Stimulated activated CD4-positive, alpha-beta T cell treated with anti-CD3 and anti-CD28 coated beads, Interleukin-1b, Interleukin-23, amount 100 ng/mL, for 1 hour (primary cell): ENCODE data around the gene PBX4.

Experiments
- DNase-seq, 2 donors: peaks; one replicate each; pipeline ENCODE4 v3.0.0-alpha.2; 2020; ENCODE audit warnings: low read depth in 2 of 2

Gene PBX4

GRCh38 chr19:19649155-19649554 lies 30.7 kb upstream of the PBX4 start:
- no peak for DNase-seq

DNA sequence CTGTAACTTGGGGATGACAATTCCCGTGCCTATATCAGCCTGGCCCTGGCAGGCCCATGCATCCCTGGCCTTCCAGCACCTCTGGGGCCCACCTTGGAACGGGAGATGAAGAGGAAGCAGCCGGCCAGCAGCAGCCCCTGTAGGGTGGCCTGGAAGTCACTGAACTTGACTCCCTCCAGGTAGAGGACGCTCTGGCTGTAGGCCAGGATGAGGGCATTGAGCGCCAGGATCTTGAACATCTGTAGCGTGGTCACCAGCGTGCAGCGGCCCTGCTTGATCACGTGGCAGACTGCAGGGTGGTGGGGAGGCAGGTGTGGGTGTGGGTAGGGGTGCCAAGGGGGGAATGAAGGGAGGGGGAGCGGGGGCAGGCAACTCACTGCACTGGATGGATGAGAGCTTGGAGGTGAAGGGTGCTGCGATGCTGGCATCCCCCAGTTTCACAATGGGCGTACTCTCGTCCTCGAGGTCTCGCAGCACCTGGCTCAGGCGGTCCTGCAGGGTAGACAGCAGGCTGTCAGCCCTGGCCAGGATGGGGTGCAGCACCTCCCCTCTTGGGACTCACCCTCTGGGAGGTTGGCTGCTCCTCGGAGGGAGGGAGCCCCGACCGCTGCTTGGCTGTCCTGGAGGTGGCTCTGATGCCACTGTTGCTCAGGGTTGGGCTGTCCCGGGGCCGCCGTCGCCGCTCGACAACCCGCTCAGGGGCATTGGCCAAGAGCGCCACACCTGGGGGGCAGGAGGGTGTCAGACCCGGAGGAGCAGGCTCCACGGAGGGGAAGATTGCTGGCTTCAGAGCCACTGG lies 28.7 kb upstream of the PBX4 start:
- DNase-seq: no peak

- no peak for DNase-seq
Observed at GRCh38 chr19:19645233-19645870, 26.9 kb upstream of the PBX4 start.

DNA sequence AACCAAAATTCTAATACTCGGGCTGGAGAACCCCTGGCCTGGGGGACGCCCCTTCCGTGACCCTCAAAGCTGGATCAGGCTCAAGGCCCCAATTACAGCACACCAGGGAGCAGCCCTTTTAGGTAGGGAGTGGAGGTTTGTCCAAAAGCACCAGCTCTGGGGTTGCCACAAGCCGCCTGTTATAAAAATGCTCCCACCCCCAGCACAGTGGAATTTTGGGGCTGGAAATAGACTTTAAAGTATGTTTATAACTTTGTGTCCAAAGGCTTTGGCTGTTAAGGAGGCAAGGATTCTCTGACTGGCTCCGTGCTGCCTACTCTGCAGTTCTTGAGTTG lies 25.5 kb upstream of the PBX4 start:
- no peak for DNase-seq

DNA sequence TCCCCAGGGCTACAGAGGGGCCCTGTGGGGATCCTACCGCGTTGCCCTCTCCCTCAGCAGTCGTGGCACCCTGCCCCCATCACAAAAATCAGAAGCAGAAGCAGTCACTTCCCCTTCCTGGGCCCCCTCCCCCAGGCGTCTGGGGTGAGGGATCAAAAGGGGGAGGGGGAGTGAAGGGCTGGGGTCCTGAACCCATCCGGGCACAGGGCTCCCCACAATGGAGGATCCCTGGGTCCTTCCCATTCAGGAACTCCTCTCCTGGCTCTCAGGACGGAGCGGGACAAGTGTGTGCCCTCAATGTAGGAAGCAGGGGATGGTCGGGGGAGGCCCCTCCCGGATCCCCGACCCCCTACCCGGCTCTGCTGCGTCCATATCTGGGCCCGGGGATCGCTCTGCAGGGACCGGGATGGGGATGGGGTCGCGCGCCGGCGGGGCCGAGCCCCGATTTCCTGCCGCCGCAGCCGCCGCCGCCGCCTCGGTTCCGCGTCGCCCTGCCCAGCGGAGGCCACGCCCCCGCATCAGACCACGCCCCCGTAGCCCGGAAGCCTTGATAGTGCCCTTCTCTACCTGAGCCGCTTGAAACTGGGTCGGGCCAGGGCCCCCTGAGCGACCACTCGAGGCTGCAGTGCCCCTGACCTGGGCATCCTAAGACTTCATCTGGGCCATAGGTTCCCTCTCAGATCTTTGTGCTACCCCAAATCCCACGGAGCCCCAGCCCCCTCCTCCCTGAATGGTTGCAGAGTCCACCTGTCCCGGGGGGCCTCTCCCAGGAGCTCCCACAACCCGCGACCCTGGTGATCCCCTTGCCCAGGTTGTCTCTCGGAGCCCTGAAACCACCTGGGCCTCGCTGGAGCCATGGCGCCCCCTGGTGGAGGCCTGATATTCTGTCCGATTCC lies 24.9 kb upstream of the PBX4 start, which contains the start of gene GMIP:
TSS of gene GMIP (minus strand) at position 500 of the 896 bp plus-strand sequence. CDS start at position 372, 128 bp downstream.
- peak; percentile 80 to 84 for DNase-seq

GRCh38 chr19:19642506-19643157 lies 24.1 kb upstream of the PBX4 start:
- DNase-seq: no peak

GRCh38 chr19:19637523-19638251 lies 19.2 kb upstream of the PBX4 start:
- DNase-seq: no peak

DNA sequence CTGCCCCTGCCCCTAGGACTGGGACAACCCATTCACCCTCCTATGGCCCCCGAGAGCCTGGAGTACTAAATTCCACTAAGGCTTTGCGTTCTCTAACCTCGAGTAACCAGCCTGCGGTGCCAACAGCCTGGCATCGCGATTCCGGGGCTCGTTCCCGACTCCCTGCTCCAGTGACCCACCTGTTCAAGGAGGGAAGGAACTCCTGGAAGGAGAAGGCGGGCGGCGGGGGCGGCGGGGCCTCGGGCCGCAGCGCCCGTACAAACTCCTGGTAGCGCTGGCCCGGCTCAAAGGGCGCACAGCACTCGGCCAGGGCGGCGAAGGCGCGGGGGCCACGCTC lies 18.7 kb upstream of the PBX4 start:
- DNase-seq: no peak

- no peak for DNase-seq
Observed at GRCh38 chr19:19636573-19637185, 18.2 kb upstream of the PBX4 start.

DNA sequence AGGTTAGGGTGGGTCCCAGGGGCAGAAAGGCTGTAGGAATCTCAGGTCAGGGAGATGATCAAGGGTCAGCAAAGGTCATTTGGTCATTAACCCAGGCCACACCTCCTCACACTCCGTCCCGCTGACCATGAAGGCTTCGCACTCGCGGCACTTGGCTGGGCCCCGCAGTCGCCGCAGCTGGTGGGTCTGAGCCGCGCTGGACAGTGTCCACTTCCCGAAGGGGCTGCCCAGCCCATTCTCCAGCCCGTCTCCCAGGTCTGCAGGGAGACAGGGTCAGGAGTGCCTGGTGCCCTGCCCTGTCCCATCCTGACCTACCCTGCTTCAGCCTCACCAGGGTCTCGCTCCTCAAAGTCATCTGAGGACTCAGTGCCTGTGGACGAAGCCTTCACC lies 16.8 kb upstream of the PBX4 start:
- no peak for DNase-seq

DNA sequence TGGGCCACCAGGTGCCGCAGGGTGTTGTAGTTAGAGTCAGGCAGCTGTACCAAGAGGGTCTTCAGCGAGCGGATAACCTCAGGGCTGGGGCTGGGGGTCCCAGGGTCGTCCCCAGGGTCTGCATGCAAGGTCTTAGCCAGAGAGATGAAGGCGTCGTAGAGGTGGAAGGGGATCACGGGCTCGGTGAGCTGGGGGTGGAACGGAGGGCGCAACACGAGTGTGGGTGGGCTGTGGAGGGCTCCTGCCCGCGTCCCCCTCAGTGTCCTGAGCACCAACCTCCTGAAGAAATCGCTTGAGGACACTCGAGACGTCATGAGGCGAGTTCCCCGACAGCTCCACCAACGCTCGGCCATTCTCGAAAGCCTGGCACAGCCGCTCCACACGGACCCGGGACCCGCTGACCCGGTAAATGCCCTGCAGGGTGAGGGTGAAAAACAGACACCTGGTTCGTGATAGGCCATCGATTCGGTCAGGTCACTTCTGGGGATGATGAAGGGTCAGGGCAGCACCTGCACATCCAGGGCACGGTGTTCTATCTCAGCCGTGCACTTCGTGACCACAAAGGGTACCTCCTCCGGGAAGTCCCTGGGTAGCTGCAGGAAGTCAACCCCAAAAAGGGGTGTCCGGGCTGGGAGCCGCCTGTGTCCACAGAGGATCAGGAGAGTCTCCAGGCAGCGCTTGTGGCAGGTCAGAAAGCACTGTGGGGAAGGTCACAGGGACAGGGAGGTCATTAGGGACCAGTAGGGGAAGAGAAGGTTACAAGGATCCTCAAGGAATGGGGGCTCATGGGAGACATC lies 16.2 kb upstream of the PBX4 start:
- no peak for DNase-seq

DNA sequence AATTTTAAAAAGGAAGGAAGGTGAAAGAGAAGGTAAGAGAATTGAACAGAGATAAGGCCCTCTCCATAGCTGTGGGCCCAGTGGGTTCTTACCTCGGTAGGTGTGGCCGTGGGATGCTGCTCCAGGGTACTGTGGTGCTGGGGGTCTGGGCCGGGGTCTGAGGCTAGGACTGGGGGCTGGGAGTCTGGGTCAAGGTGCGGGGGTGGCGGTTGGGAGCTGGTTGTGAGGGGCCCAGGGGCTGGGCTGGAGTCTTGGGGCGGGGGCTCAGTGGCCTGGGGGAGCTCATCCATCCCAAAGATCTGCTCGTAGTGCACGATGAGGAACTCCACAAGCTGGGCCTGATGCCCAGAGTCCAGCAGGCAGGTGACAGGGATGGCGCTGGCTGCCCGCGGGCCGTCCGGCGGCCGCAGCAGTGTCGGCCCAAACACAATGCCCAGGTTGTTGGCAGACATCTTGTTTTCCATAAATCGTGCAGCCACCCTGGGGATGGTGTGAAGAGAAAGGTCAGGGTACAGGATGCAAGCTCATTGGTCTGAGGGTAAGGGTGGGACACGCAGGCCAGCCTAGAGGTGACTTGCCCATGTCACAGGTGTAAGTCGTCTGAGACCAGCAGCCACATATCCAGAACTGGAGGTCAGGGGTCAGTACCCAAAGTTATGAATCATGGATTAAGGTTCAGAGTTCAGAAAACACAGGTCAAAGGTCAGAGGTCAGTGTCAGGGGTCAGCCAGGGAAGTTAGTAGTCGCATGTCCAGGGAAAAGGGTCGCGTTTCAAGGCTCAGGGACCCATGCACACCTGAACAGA lies 15.4 kb upstream of the PBX4 start:
- no peak for DNase-seq

DNA sequence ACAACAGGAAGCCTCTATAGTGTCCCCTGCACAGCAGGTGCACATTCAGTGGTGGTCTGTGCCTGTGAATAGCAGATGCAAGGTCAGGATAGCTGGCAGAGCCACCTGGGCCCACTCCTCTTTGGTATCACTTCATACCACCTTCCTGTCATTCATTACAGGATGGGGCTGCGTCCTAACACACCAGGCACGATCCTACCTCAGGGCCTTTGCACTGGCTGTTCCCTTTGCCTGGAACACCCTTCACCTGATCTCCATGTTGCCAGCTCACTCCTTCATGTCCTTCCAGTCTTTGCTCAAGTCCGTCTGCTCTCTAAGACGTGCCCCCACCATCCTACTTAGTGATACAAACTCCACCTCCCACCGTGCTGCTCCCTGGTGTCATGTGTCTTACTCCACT lies 14.2 kb upstream of the PBX4 start:
- no peak for DNase-seq

GRCh38 chr19:19631346-19631745 lies 12.9 kb upstream of the PBX4 start:
- no peak for DNase-seq

- DNase-seq: no peak
Observed at GRCh38 chr19:19630426-19630825, 11.9 kb upstream of the PBX4 start.

- no peak for DNase-seq
Observed at GRCh38 chr19:19630062-19630414, 11.6 kb upstream of the PBX4 start.

GRCh38 chr19:19628501-19629134 lies 10.1 kb upstream of the PBX4 start:
- DNase-seq: no peak

- DNase-seq: peak; percentile 56 to 68
Observed at GRCh38 chr19:19627621-19628500, 9.4 kb upstream of the PBX4 start, which contains the start of gene LPAR2. TSS of gene LPAR2 (minus strand) at chr19:19628220. CDS start at chr19:19627275, 945 bp downstream.
